ENCODE measurements around the gene TMEM233.

GRCh38 chr12:119661882-119662281 lies 68.3 kb downstream of the TMEM233 start:
- TF ChIP-seq CTCF (IDR thresholded peaks at IDR 0.05): no peak
- no peak for TF ChIP-seq POLR2A (IDR thresholded peaks at IDR 0.05)

Data from heart left ventricle (tissue), 13 donors.